HCT116 (cell line): ENCODE data around the gene FHIT. TPM values are rescaled to one million over a fixed set of nuclear protein-coding genes. Genes with fewer than 3 reads are reported as not detected.

Source experiments
- ATAC-seq: fragments of 200-7000 bp; cut with Tn5 transposase; 2 replicates; pipeline ENCODE4 v1.9.1; 2020; ENCODE audit warnings: mild to moderate bottlenecking, moderate library complexity
- BruUV-seq: library from RNA; stranded (reverse); fragments of 400-500 nt; replicated peaks from 2 replicates; lab custom pipeline; 2021; lab: Mats Ljungman, UMichigan
- CTCF ChIA-PET: fragments of 300-600 bp; sonication (Branson Sonifier 250); formaldehyde crosslinking; loops from one replicate; lab custom pipeline; 2021; ENCODE audit warnings: antibody characterized with exemption; lab: Charles Lee
- POLR2A ChIA-PET: fragments of 300-600, 350-600 bp; sonication (Branson Sonifier 250); formaldehyde crosslinking; loops from one replicate; lab custom pipeline; 2021; ENCODE audit warnings: antibody characterized with exemption; lab: Charles Lee
- RAD21 ChIA-PET, 2 experiments: fragments of 300-600 bp; sonication (Branson Sonifier 250); formaldehyde crosslinking; loops; one replicate each; lab custom pipeline; 2023; ENCODE audit warnings: low total read pairs in 2 of 2; ENCODE audit not compliant: uncharacterized antibody in 2 of 2, unreplicated experiment in 2 of 2, low non-redundant PET in 1 of 2; lab: Charles Lee
- DNase-seq: peaks from one replicate; pipeline ENCODE4 v3.0.0-alpha.2; 2010; ENCODE audit warnings: low read depth, low spot score
- H2AFZ ChIP-seq: fragments of 200-600 bp; shearing (Covaris generic), sonication (generic); 2 replicates; pipeline ENCODE4 v1.6.1; 2017; ENCODE audit warnings: low read depth, mixed run types, mixed read lengths, antibody characterized with exemption, low read length; ENCODE audit not compliant: poor library complexity, severe bottlenecking
- H3K27ac ChIP-seq: 2 replicates; pipeline ENCODE4 v1.5.1; 2012; ENCODE audit warnings: low read depth, low read length
- H3K27me3 ChIP-seq: fragments of 200-600 bp; sonication (generic); 2 replicates; pipeline ENCODE4 v1.6.1; 2016; ENCODE audit warnings: mixed run types, low read length, mixed read lengths; ENCODE audit not compliant: insufficient read depth
- H3K36me3 ChIP-seq, 2 experiments: fragments of 200-500 bp in 1 of 2; fragments of 200-600 bp in 1 of 2; sonication (Bioruptor generic) in 1 of 2; sonication (generic) in 1 of 2; 2 replicates each; pipeline versions ENCODE4 v1.5.1 to v1.6.1; 2014 to 2016; ENCODE audit warnings: low read length in 2 of 2, inconsistent platforms in 1 of 2, mixed read lengths in 1 of 2, mixed run types in 1 of 2; ENCODE audit not compliant: insufficient read depth in 2 of 2, control insufficient read depth in 1 of 2
- H3K4me1 ChIP-seq, 2 experiments: fragments of 200-600 bp in 1 of 2; sonication (generic) in 1 of 2; 2 replicates each; pipeline versions ENCODE4 v1.5.1 to v1.6.1; 2012 to 2017; ENCODE audit warnings: low read length in 2 of 2, inconsistent platforms in 1 of 2, mild to moderate bottlenecking in 1 of 2, mixed read lengths in 1 of 2, mixed run types in 1 of 2, moderate library complexity in 1 of 2; ENCODE audit not compliant: insufficient read depth in 2 of 2, control insufficient read depth in 1 of 2
- H3K4me2 ChIP-seq: fragments of 200-600 bp; sonication (generic); 2 replicates; pipeline ENCODE4 v1.6.1; 2017; ENCODE audit warnings: mixed run types, low read length, mixed read lengths
- H3K4me3 ChIP-seq, 2 experiments: fragments of 200-600 bp in 1 of 2; sonication (generic) in 1 of 2; replicated peaks in 1 of 2; 2 replicates each; pipeline ENCODE4 v1.5.1; 2011 to 2016; ENCODE audit warnings: low read length in 2 of 2, control low read depth in 1 of 2, low read depth in 1 of 2, mild to moderate bottlenecking in 1 of 2, mixed read lengths in 1 of 2, mixed run types in 1 of 2
- H3K79me2 ChIP-seq: fragments of 200-600 bp; sonication (generic); 2 replicates; pipeline ENCODE4 v1.6.1; 2017; ENCODE audit warnings: mild to moderate bottlenecking, mixed run types, low read length, moderate library complexity, mixed read lengths; ENCODE audit not compliant: insufficient read depth
- H3K9ac ChIP-seq: fragments of 200-600 bp; sonication (generic); 2 replicates; pipeline ENCODE4 v1.6.1; 2016; ENCODE audit warnings: low read length, mixed read lengths
- H3K9me2 ChIP-seq: fragments of 200-600 bp; sonication (generic), shearing (Covaris generic); 2 replicates; pipeline ENCODE4 v1.6.1; 2017; ENCODE audit warnings: mixed run types, mild to moderate bottlenecking, moderate library complexity; ENCODE audit not compliant: insufficient read depth
- H3K9me3 ChIP-seq, 2 experiments: fragments of 200-500 bp in 1 of 2; fragments of 200-600 bp in 1 of 2; sonication (Bioruptor generic) in 1 of 2; sonication (generic) in 1 of 2; 2 replicates each; pipeline ENCODE4 v1.6.1; 2014 to 2017; ENCODE audit warnings: low read length in 2 of 2, mixed read lengths in 2 of 2, inconsistent platforms in 1 of 2, low read depth in 1 of 2, mild to moderate bottlenecking in 1 of 2, mixed run types in 1 of 2, moderate library complexity in 1 of 2; ENCODE audit not compliant: control insufficient read depth in 1 of 2, insufficient read depth in 1 of 2
- H4K20me1 ChIP-seq: fragments of 200-600 bp; sonication (generic), shearing (Covaris generic); 2 replicates; pipeline ENCODE4 v1.6.1; 2017; ENCODE audit warnings: mixed run types, mild to moderate bottlenecking, moderate library complexity; ENCODE audit not compliant: insufficient read depth
- CEBPB ChIP-seq: IDR thresholded peaks from 2 replicates; pipeline ENCODE4 v1.6.1; 2012; ENCODE audit warnings: low read depth
- EGR1 ChIP-seq: IDR thresholded peaks from 2 replicates; pipeline ENCODE4 v1.6.1; 2012; ENCODE audit warnings: low read depth
- MAX ChIP-seq: IDR thresholded peaks from 2 replicates; pipeline ENCODE4 v1.6.1; 2012
- SRF ChIP-seq: IDR thresholded peaks from 2 replicates; pipeline ENCODE4 v1.6.1; 2012; ENCODE audit warnings: low read depth
- ZBTB33 ChIP-seq: IDR thresholded peaks from 2 replicates; pipeline ENCODE4 v1.6.1; 2011; ENCODE audit warnings: mild to moderate bottlenecking, low read length, moderate library complexity; ENCODE audit not compliant: insufficient replicate concordance; ENCODE audit errors: extremely low read depth
- intact Hi-C: fragments of 100-400 bp; cut with micrococcal nuclease; formaldehyde crosslinking; loops from 2 replicates; pipeline ENCODE4 v1.10.0; 2022
- total RNA-seq: library from RNA; stranded (reverse); gene quantifications from one replicate; pipeline ENCODE4 v1.2.1, GENCODE V29; 2021; ENCODE audit not compliant: unreplicated experiment

FHIT gene
- total RNA-seq, 1 experiment from 2014 or later, result 20.1 TPM

GRCh38 chr3:60810881-60811280 lies 440.4 kb downstream of the FHIT start (continued):
- TF ChIP-seq ZBTB33 (no peak), MAX (no peak)

- Histone ChIP-seq H3K9ac (no peak overlapping the region), H3K27ac (no peak overlapping the region), H2AFZ (no peak overlapping the region), H3K79me2 (no peaks in the 10 kb centered on the region), H3K4me3 (no peak overlapping the region), H3K4me2 (no peak overlapping the region), H3K9me3 (no peaks in the 10 kb centered on the region), H3K27me3 (no peaks in the 10 kb centered on the region), H3K9me2 (no peaks in the 10 kb centered on the region), H3K36me3 (no peaks in the 10 kb centered on the region), H4K20me1 (no peaks in the 10 kb centered on the region), H3K4me1 (no peaks in the 10 kb centered on the region)
- DNase-seq, result no peak
- ATAC-seq, result no peak
- TF ChIP-seq SRF (no peak), CEBPB (no peak), EGR1 (no peak)
- intact Hi-C loops, result no loop called here
- CTCF ChIA-PET, result no interaction called here
- BruUV-seq, result no TSS peak
- POLR2A ChIA-PET, result no interaction called here
- RAD21 ChIA-PET, result no interaction called here
Observed at GRCh38 chr3:60809857-60810610, 441.2 kb downstream of the FHIT start.
